DMS79 (cell line): ENCODE data around the gene LRWD1.
"Not testable (repeated sequence)": the region's sequence is repeated elsewhere in the genome, so short reads cannot be mapped to it uniquely, and the experiment has no call there.

Source experiments
- DNase-seq: peaks from one replicate; lab custom pipeline; 2025; lab: John Stamatoyannopoulos, UW

The LRWD1 gene

GRCh38 chr7:102498321-102498720 lies 33.5 kb downstream of the LRWD1 start:
- DNase-seq, result not testable (repeated sequence)

- DNase-seq, result not testable (repeated sequence)
Measured at GRCh38 chr7:102503141-102503540, 38.4 kb downstream of the LRWD1 start.

- not testable (repeated sequence) for DNase-seq
Measured at GRCh38 chr7:102505298-102506185, 40.8 kb downstream of the LRWD1 start.

- DNase-seq, result not testable (repeated sequence)
Measured at GRCh38 chr7:102507410-102508088, 42.8 kb downstream of the LRWD1 start.

GRCh38 chr7:102510575-102510974 lies 45.8 kb downstream of the LRWD1 start:
- DNase-seq, result not testable (repeated sequence)

- not testable (repeated sequence) for DNase-seq
Measured at GRCh38 chr7:102511860-102512522, 47.2 kb downstream of the LRWD1 start.

- DNase-seq, result not testable (repeated sequence)
Measured at GRCh38 chr7:102512642-102513221, 47.9 kb downstream of the LRWD1 start.

- DNase-seq, result not testable (repeated sequence)
Measured at GRCh38 chr7:102514881-102515721, 50.3 kb downstream of the LRWD1 start.

- DNase-seq, result not testable (repeated sequence)
Measured at GRCh38 chr7:102515889-102516288, 51.1 kb downstream of the LRWD1 start.

- not testable (repeated sequence) for DNase-seq
Measured at GRCh38 chr7:102516951-102517350, 52.2 kb downstream of the LRWD1 start.

GRCh38 chr7:102517550-102518147 lies 52.9 kb downstream of the LRWD1 start, which contains the start of gene RASA4B:
TSS of gene RASA4B (minus strand) at chr7:102517777. CDS start at chr7:102517710, 67 bp downstream.
- not testable (repeated sequence) for DNase-seq

GRCh38 chr7:102520797-102521196 lies 56.0 kb downstream of the LRWD1 start:
- DNase-seq, result not testable (repeated sequence)
